Posterior cingulate gyrus (tissue), 11 donors: ENCODE data around the gene RAB24.
"Not testable (repeated sequence)": the region's sequence is repeated elsewhere in the genome, so short reads cannot be mapped to it uniquely, and the experiment has no call there.

Experiments
- DNase-seq, 10 donors: peaks; one replicate each; pipeline versions ENCODE4 v3.0.0 to v3.0.0-alpha.2; 2020 to 2021; ENCODE audit warnings: mixed read lengths in 3 of 10
- intact Hi-C: fragments of 100-400 bp; cut with DNase I; formaldehyde crosslinking; loops from one replicate; pipeline ENCODE4 v1.15.1; 2023

Gene RAB24

GRCh38 chr5:177303121-177303924, at the start of gene RAB24, which contains the start of gene PRELID1:
Gene RAB24, minus strand, starts transcription at chr5:177303719. Its CDS starts 431 bp downstream, at chr5:177303288.
Gene PRELID1, plus strand, starts transcription at chr5:177303799. Its CDS starts 187 bp downstream, at chr5:177303986.
- DNase-seq = peak; percentile 81 to 99 (median 89)
- intact Hi-C loops = loop anchor here (2.0 to 5.0 kb wide), 4 partner anchors 49 to 641 kb away; partner anchors contain the start of genes LMAN2 and NSD1

GRCh38 chr5:177353093-177353492, 49.6 kb upstream of the RAB24 start:
- intact Hi-C loops = loop anchor here (5.0 kb wide), 1 partner anchor 51 kb away; the partner anchor contains the start of genes PRELID1 and RAB24
- peak in 1 of 10 donors; percentile 21 for DNase-seq

GRCh38 chr5:177351392-177352329, 48.1 kb upstream of the RAB24 start, which contains the start of gene LMAN2:
Gene LMAN2, minus strand, starts transcription at chr5:177351668. Its CDS starts 21 bp downstream, at chr5:177351647.
- intact Hi-C loops = loop anchor here (5.0 kb wide), 1 partner anchor 49 kb away; the partner anchor contains the start of genes PRELID1 and RAB24
- DNase-seq = peak; percentile 91 to 99 (median 95)

GRCh38 chr5:177350776-177351391, 47.4 kb upstream of the RAB24 start:
- DNase-seq = peak in 2 of 10 donors; percentile 24 to 64
- intact Hi-C loops = loop anchor here (5.0 kb wide), 1 partner anchor 49 kb away; the partner anchor contains the start of genes PRELID1 and RAB24

GRCh38 chr5:177349762-177350161, 46.2 kb upstream of the RAB24 start:
- intact Hi-C loops = loop anchor here (5.0 kb wide), 1 partner anchor 47 kb away; the partner anchor contains the start of genes PRELID1 and RAB24
- peak in 3 of 10 donors; percentile 4 to 17 (median 8) for DNase-seq

GRCh38 chr5:177349362-177349647, 45.8 kb upstream of the RAB24 start:
- DNase-seq = no peak
- intact Hi-C loops = no loop called here

GRCh38 chr5:177347699-177348098, 44.2 kb upstream of the RAB24 start:
- intact Hi-C loops = no loop called here
- peak in 1 of 10 donors; percentile 22 for DNase-seq

GRCh38 chr5:177346820-177347219, 43.3 kb upstream of the RAB24 start:
- peak in 1 of 10 donors; percentile 9 for DNase-seq
- intact Hi-C loops = no loop called here

GRCh38 chr5:177344891-177345290, 41.4 kb upstream of the RAB24 start:
- intact Hi-C loops = no loop called here
- peak in 3 of 10 donors; percentile 27 to 36 (median 28) for DNase-seq

GRCh38 chr5:177343777-177344176, 40.3 kb upstream of the RAB24 start:
- DNase-seq = peak in 3 of 10 donors; percentile 0 to 8 (median 2)
- intact Hi-C loops = no loop called here

- intact Hi-C loops = not testable (repeated sequence)
- DNase-seq = peak in 3 of 10 donors; percentile 52 to 57 (median 55)
These were observed 39.5 kb upstream of the RAB24 start for GRCh38 chr5:177343000-177343399.

- DNase-seq = peak in 3 of 10 donors; percentile 26 to 56 (median 31)
- intact Hi-C loops = no loop called here
These were observed 35.7 kb upstream of the RAB24 start for GRCh38 chr5:177339107-177339638.

- intact Hi-C loops = no loop called here
- peak in 3 of 10 donors; percentile 52 to 74 (median 52) for DNase-seq
These were observed 35.0 kb upstream of the RAB24 start for GRCh38 chr5:177338251-177339106.

GRCh38 chr5:177336603-177337494, 33.3 kb upstream of the RAB24 start:
- intact Hi-C loops = no loop called here
- peak in 3 of 10 donors; percentile 51 to 81 (median 78) for DNase-seq

GRCh38 chr5:177336112-177336511, 32.6 kb upstream of the RAB24 start:
- intact Hi-C loops = no loop called here
- peak in 3 of 10 donors; percentile 13 to 68 (median 60) for DNase-seq

GRCh38 chr5:177335701-177336065, 32.2 kb upstream of the RAB24 start:
- intact Hi-C loops = no loop called here
- DNase-seq = peak in 3 of 10 donors; percentile 46 to 62 (median 59)
